Parathyroid adenoma (tissue), 2 donors: ENCODE data around the gene SQOR.

Source experiments
- H2AFZ ChIP-seq: fragments of 300-600 bp; sonication (generic); one replicate; pipeline ENCODE4 v1.7.0; 2017; ENCODE audit warnings: antibody characterized with exemption, mild to moderate bottlenecking
- H3K27ac ChIP-seq: fragments of 300-600 bp; sonication (generic); one replicate; pipeline ENCODE4 v1.7.0; 2017
- H3K27me3 ChIP-seq: fragments of 300-600 bp; sonication (generic); one replicate; pipeline ENCODE4 v1.7.0; 2017; ENCODE audit warnings: low read length; ENCODE audit not compliant: control insufficient read depth, insufficient read depth
- H3K36me3 ChIP-seq: fragments of 300-600 bp; sonication (generic); one replicate; pipeline ENCODE4 v1.7.0; 2017; ENCODE audit warnings: low read length; ENCODE audit not compliant: control insufficient read depth, insufficient read depth
- H3K4me1 ChIP-seq: fragments of 300-600 bp; sonication (generic); one replicate; pipeline ENCODE4 v1.7.0; 2017; ENCODE audit warnings: control low read depth
- H3K4me2 ChIP-seq: fragments of 300-600 bp; sonication (generic); one replicate; pipeline ENCODE4 v1.7.0; 2017; ENCODE audit warnings: low read length
- H3K4me3 ChIP-seq: fragments of 300-600 bp; sonication (generic); one replicate; pipeline ENCODE4 v1.7.0; 2017; ENCODE audit warnings: low read depth, low read length
- H3K79me2 ChIP-seq: fragments of 300-600 bp; sonication (generic); one replicate; pipeline ENCODE4 v1.7.0; 2017; ENCODE audit warnings: control low read depth
- H3K9ac ChIP-seq: fragments of 300-600 bp; sonication (generic); one replicate; pipeline ENCODE4 v1.7.0; 2017; ENCODE audit warnings: mild to moderate bottlenecking
- H3K9me3 ChIP-seq: fragments of 300-600 bp; sonication (generic); one replicate; pipeline ENCODE4 v1.7.0; 2017; ENCODE audit warnings: low read length; ENCODE audit not compliant: control insufficient read depth
- CTCF ChIP-seq: fragments of 300-600 bp; sonication (generic); IDR thresholded peaks from one replicate; pipeline ENCODE4 v1.7.0; 2017; ENCODE audit warnings: antibody characterized with exemption, mild to moderate bottlenecking
- donor health status: primary hyperparathyroidism.

The SQOR gene

GRCh38 chr15:45587095-45587862 lies 47.5 kb upstream of the SQOR start, which contains the start of gene BLOC1S6:
Gene BLOC1S6 (plus strand): TSS chr15:45587379. CDS start chr15:45587444, 65 bp downstream.
- peak within 1 kb of the TSS; percentile 96 for H3K9ac ChIP-seq
- peak within 1 kb of the TSS; percentile 95 for H2AFZ ChIP-seq
- H3K36me3 ChIP-seq = no peaks in the 10 kb centered on the region
- H3K9me3 ChIP-seq = no peaks in the 10 kb centered on the region
- peak within 1 kb of the TSS; percentile 76 for H3K4me2 ChIP-seq
- peak within 1 kb of the TSS; percentile 95 for H3K4me3 ChIP-seq
- no peak for TF ChIP-seq CTCF
- peaks cover 12% of the 10 kb centered on the region for H3K79me2 ChIP-seq
- no peaks in the 10 kb centered on the region for H3K27me3 ChIP-seq
- peaks cover 5% of the 10 kb centered on the region for H3K4me1 ChIP-seq
- H3K27ac ChIP-seq = peak within 1 kb of the TSS; percentile 99

GRCh38 chr15:45587863-45588170 lies 47.0 kb upstream of the SQOR start:
- Histone ChIP-seq H3K4me1 (peaks cover 5% of the 10 kb centered on the region), H3K4me3 (peak overlapping the region; percentile 95), H3K36me3 (no peaks in the 10 kb centered on the region), H3K27ac (peak overlapping the region; percentile 99), H3K9me3 (no peaks in the 10 kb centered on the region), H3K4me2 (peak overlapping the region; percentile 76), H3K27me3 (no peaks in the 10 kb centered on the region), H3K9ac (peak overlapping the region; percentile 96), H2AFZ (peak overlapping the region; percentile 95), H3K79me2 (peaks cover 12% of the 10 kb centered on the region)
- no peak for TF ChIP-seq CTCF

GRCh38 chr15:45588219-45588875 lies 46.5 kb upstream of the SQOR start:
- no peaks in the 10 kb centered on the region for H3K36me3 ChIP-seq
- no peaks in the 10 kb centered on the region for H3K9me3 ChIP-seq
- H2AFZ ChIP-seq = peak overlapping the region; percentile 95
- peaks cover 5% of the 10 kb centered on the region for H3K4me1 ChIP-seq
- H3K9ac ChIP-seq = peak overlapping the region; percentile 46
- H3K4me3 ChIP-seq = peak overlapping the region; percentile 95
- H3K27ac ChIP-seq = peak overlapping the region; percentile 99
- H3K27me3 ChIP-seq = no peaks in the 10 kb centered on the region
- H3K4me2 ChIP-seq = peak overlapping the region; percentile 76
- TF ChIP-seq CTCF = no peak
- H3K79me2 ChIP-seq = peaks cover 12% of the 10 kb centered on the region

GRCh38 chr15:45589256-45589655 lies 45.6 kb upstream of the SQOR start:
- H3K79me2 ChIP-seq = peaks cover 12% of the 10 kb centered on the region
- no peak for TF ChIP-seq CTCF
- no peak overlapping the region for H3K4me3 ChIP-seq
- no peak overlapping the region for H3K9ac ChIP-seq
- H2AFZ ChIP-seq = no peak overlapping the region
- no peaks in the 10 kb centered on the region for H3K9me3 ChIP-seq
- peaks cover 5% of the 10 kb centered on the region for H3K4me1 ChIP-seq
- H3K4me2 ChIP-seq = no peak overlapping the region
- no peak overlapping the region for H3K27ac ChIP-seq
- no peaks in the 10 kb centered on the region for H3K27me3 ChIP-seq
- H3K36me3 ChIP-seq = no peaks in the 10 kb centered on the region
